HepG2 (cell line): ENCODE data around the gene STC2. TPM values are rescaled to one million over a fixed set of nuclear protein-coding genes. Genes with fewer than 3 reads are reported as not detected.

ENCODE experiments used
- AGO1 ChIP-seq: fragments of 200-400 bp; formaldehyde crosslinking; IDR thresholded peaks from 2 replicates; pipeline ENCODE4 v1.6.1; 2017; ENCODE audit warnings: mild to moderate bottlenecking, low read depth, low read length, moderate library complexity; ENCODE audit not compliant: poor library complexity, severe bottlenecking
- ARID2 ChIP-seq: sonication (generic); formaldehyde crosslinking; IDR thresholded peaks from 2 replicates; pipeline ENCODE4 v1.8.1; 2022; ENCODE audit warnings: mild to moderate bottlenecking, missing genetic modification reagents, borderline replicate concordance
- FLYWCH1 ChIP-seq: sonication (generic); formaldehyde crosslinking; IDR thresholded peaks from 2 replicates; pipeline ENCODE4 v1.8.1; 2023; ENCODE audit warnings: mild to moderate bottlenecking, missing genetic modification reagents
- GTF3A ChIP-seq: sonication (generic); formaldehyde crosslinking; conservative IDR thresholded peaks from 2 replicates; pipeline ENCODE4 v1.4.0; 2020; ENCODE audit warnings: mild to moderate bottlenecking, missing genetic modification reagents
- IRF9 ChIP-seq: sonication (generic); formaldehyde crosslinking; IDR thresholded peaks from 2 replicates; pipeline ENCODE4 v1.8.0; 2022; ENCODE audit warnings: missing genetic modification reagents, mild to moderate bottlenecking, borderline replicate concordance
- JUNB ChIP-seq: sonication (generic); formaldehyde crosslinking; IDR thresholded peaks from 2 replicates; pipeline ENCODE4 v1.8.0; 2022; ENCODE audit warnings: missing genetic modification reagents, mild to moderate bottlenecking, borderline replicate concordance
- KMT2A ChIP-seq: sonication (generic); formaldehyde crosslinking; IDR thresholded peaks from 2 replicates; pipeline ENCODE4 v1.4.0; 2020; ENCODE audit warnings: missing genetic modification reagents
- POLR2A ChIP-seq, 2 experiments: IDR thresholded peaks; 2 replicates each; pipeline ENCODE4 v1.6.1; 2011; ENCODE audit warnings: low read depth in 2 of 2, low read length in 2 of 2, mild to moderate bottlenecking in 1 of 2, moderate library complexity in 1 of 2; ENCODE audit not compliant: insufficient read depth in 1 of 2
- RXRA ChIP-seq: sonication (generic); formaldehyde crosslinking; IDR thresholded peaks from 2 replicates; pipeline ENCODE4 v1.5.1; 2020; ENCODE audit warnings: missing genetic modification reagents
- SMARCE1 ChIP-seq: fragments of 450-650 bp; IDR thresholded peaks from 2 replicates; pipeline ENCODE4 v1.6.1; 2017; ENCODE audit warnings: borderline replicate concordance
- SNRNP70 ChIP-seq: fragments of 200-400 bp; formaldehyde crosslinking; IDR thresholded peaks from 2 replicates; pipeline ENCODE4 v1.6.1; 2017; ENCODE audit warnings: mild to moderate bottlenecking, low read depth, low read length, moderate library complexity
- SSRP1 ChIP-seq: IDR thresholded peaks from 2 replicates; pipeline ENCODE4 v1.6.1; 2016; ENCODE audit warnings: control low read depth
- YEATS2 ChIP-seq: sonication (generic); formaldehyde crosslinking; IDR thresholded peaks from 2 replicates; pipeline ENCODE4 v1.4.0; 2020; ENCODE audit warnings: missing genetic modification reagents, borderline replicate concordance
- ZBTB7A ChIP-seq: sonication (generic); formaldehyde crosslinking; IDR thresholded peaks from 2 replicates; pipeline ENCODE4 v1.8.0; 2022; ENCODE audit warnings: mild to moderate bottlenecking, missing genetic modification reagents
- ZHX2 ChIP-seq, 2 experiments: sonication (generic) in 1 of 2; formaldehyde crosslinking in 1 of 2; IDR thresholded peaks; 2 replicates each; pipeline versions ENCODE4 v1.6.1 to v1.9.0; 2014 to 2022; ENCODE audit warnings: antibody characterized with exemption in 1 of 2, borderline replicate concordance in 1 of 2, inconsistent platforms in 1 of 2, low read depth in 1 of 2, missing genetic modification reagents in 1 of 2
- ZKSCAN1 ChIP-seq: fragments of 150-350 bp; IDR thresholded peaks from 2 replicates; pipeline ENCODE4 v1.6.1; 2014; ENCODE audit warnings: low read length
- polyA plus RNA-seq, 8 experiments: library from polyadenylated mRNA; depleted of rRNA in 3 of 8; stranded (reverse) in 7 of 8; unstranded in 1 of 8; fragments of >200 nt; fragmentation: Illumina TruSeq in 4 of 8; extraction: Trizol in 4 of 8; gene quantifications; 2 replicates each; pipeline versions ENCODE4 v1.2.1 to v1.2.3, GENCODE V29; 2011 to 2016; ENCODE audit warnings: low read depth in 4 of 8, missing spikeins in 1 of 8, mixed read lengths in 1 of 8; ENCODE audit not compliant: insufficient read depth in 1 of 8
- total RNA-seq, 5 experiments: library from RNA; depleted of rRNA; stranded (reverse); fragments of >200 nt; fragmentation: Illumina TruSeq; extraction: Trizol; gene quantifications; 2 replicates each; pipeline ENCODE4 v1.2.3, GENCODE V29; 2016; ENCODE audit warnings: low read depth in 1 of 5
- TF ChIP-seq, protein P1 (sequence below): sonication (generic); formaldehyde crosslinking; conservative IDR thresholded peaks from 2 replicates; pipeline ENCODE4 v1.4.0; 2020; ENCODE audit warnings: missing genetic modification reagents
- TF ChIP-seq, protein P2 (sequence below): IDR thresholded peaks from 2 replicates; pipeline ENCODE4 v1.6.1; 2016; ENCODE audit warnings: low read depth, control low read depth
- TF ChIP-seq, protein P3 (sequence below): IDR thresholded peaks from 2 replicates; pipeline ENCODE4 v1.6.1; 2016; ENCODE audit warnings: missing biosample characterization, missing genetic modification reagents, low read depth

The STC2 gene
- total and polyA plus RNA-seq, 2 of the 13 experiments (the other 11 are each of a cell fraction or from before 2014, with no cell fraction given): 27.1 to 69.2 TPM

- TF ChIP-seq, protein P1, sequence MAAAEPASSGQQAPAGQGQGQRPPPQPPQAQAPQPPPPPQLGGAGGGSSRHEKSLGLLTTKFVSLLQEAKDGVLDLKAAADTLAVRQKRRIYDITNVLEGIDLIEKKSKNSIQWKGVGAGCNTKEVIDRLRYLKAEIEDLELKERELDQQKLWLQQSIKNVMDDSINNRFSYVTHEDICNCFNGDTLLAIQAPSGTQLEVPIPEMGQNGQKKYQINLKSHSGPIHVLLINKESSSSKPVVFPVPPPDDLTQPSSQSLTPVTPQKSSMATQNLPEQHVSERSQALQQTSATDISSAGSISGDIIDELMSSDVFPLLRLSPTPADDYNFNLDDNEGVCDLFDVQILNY: no peak
- peak; percentile 87 for TF ChIP-seq ZKSCAN1
- no peak for TF ChIP-seq RXRA (CRISPR knock-in tag)
- TF ChIP-seq SMARCE1: no peak
- TF ChIP-seq IRF9 (CRISPR knock-in tag): no peak
- TF ChIP-seq, protein P2, sequence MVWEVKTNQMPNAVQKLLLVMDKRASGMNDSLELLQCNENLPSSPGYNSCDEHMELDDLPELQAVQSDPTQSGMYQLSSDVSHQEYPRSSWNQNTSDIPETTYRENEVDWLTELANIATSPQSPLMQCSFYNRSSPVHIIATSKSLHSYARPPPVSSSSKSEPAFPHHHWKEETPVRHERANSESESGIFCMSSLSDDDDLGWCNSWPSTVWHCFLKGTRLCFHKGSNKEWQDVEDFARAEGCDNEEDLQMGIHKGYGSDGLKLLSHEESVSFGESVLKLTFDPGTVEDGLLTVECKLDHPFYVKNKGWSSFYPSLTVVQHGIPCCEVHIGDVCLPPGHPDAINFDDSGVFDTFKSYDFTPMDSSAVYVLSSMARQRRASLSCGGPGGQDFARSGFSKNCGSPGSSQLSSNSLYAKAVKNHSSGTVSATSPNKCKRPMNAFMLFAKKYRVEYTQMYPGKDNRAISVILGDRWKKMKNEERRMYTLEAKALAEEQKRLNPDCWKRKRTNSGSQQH (CRISPR knock-in tag): no peak
- TF ChIP-seq AGO1: peak; percentile 40
- TF ChIP-seq ARID2: no peak
- TF ChIP-seq FLYWCH1 (CRISPR knock-in tag): no peak
- no peak for TF ChIP-seq GTF3A (CRISPR knock-in tag)
- TF ChIP-seq YEATS2: no peak
- TF ChIP-seq SSRP1 (CRISPR knock-in tag): peak; percentile 80; the same call in 1 of the 2 replicates
- TF ChIP-seq SNRNP70: no peak
- no peak for TF ChIP-seq ZBTB7A (CRISPR knock-in tag)
- TF ChIP-seq POLR2A (IDR thresholded peaks at IDR 0.05; ENCODE audit: insufficient read depth in 1 of 2, low read depth in 2 of 2, low read length in 2 of 2): peak in 1 of 2 experiments; percentile 58; a peak in 3 of 4 replicates
- TF ChIP-seq ZHX2 (IDR thresholded peaks at IDR 0.05; ENCODE audit: low read depth): no peak
- no peak for TF ChIP-seq ZHX2 (CRISPR knock-in tag; IDR thresholded peaks at IDR 0.05; ENCODE audit: borderline replicate concordance)
- TF ChIP-seq JUNB (CRISPR knock-in tag): no peak
- TF ChIP-seq, protein P3, sequence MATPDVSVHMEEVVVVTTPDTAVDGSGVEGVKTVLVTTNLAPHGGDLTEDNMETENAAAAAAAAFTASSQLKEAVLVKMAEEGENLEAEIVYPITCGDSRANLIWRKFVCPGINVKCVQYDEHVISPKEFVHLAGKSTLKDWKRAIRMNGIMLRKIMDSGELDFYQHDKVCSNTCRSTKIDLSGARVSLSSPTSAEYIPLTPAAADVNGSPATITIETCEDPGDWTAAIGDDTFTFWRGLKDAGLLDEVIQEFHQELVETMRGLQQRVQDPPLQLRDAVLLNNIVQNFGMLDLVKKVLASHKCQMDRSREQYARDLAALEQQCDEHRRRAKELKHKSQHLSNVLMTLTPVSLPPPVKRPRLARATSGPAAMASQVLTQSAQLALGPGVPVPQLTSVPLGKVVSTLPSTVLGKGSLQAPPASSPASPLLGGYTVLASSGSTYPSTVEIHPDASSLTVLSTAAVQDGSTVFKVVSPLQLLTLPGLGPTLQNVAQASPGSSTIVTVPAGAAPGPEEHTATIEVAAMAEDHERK: no peak
- TF ChIP-seq KMT2A (CRISPR knock-in tag): no peak
Measured at GRCh38 chr5:173314166-173314952, 13.9 kb downstream of the STC2 start (continued).
